ENCODE results near the gene PRSS57. TPM values are rescaled to one million over a fixed set of nuclear protein-coding genes. Genes with fewer than 3 reads are reported as not detected.

Gene PRSS57
- total and polyA plus RNA-seq, 2 of the 13 experiments (the other 11 are each of a cell fraction or from before 2014, with no cell fraction given) = 0.12 TPM; not detected in 1

GRCh38 chr19:739998-740715 lies 44.9 kb upstream of the PRSS57 start (continued):
- TF ChIP-seq PBX2 (CRISPR knock-in tag; IDR thresholded peaks at IDR 0.05) = no peak
- TF ChIP-seq ZEB1 (IDR thresholded peaks at IDR 0.05; ENCODE audit: insufficient replicate concordance, low read depth) = no peak
- TF ChIP-seq ZNF326 (CRISPR knock-in tag; IDR thresholded peaks at IDR 0.05; ENCODE audit: borderline replicate concordance) = no peak
- TF ChIP-seq ZNF331 (CRISPR knock-in tag; IDR thresholded peaks at IDR 0.05) = peak; percentile 13; the same call in 1 of the 2 replicates
- peak; percentile 63; the same call in 1 of the 2 replicates for TF ChIP-seq JUN (CRISPR knock-in tag; IDR thresholded peaks at IDR 0.05)
- 0 out of 2 replicates have a peak, but pooled peaks have one; percentile 54 for TF ChIP-seq ZNF451 (CRISPR knock-in tag; IDR thresholded peaks at IDR 0.05)
- TF ChIP-seq SOX5 (CRISPR knock-in tag; IDR thresholded peaks at IDR 0.05; ENCODE audit: borderline replicate concordance) = peak; percentile 96
- no peak for TF ChIP-seq SMYD3 (CRISPR knock-in tag; IDR thresholded peaks at IDR 0.05)
- TF ChIP-seq ZNF607 (CRISPR knock-in tag; IDR thresholded peaks at IDR 0.05; ENCODE audit: borderline replicate concordance) = no peak
- no peak for TF ChIP-seq TRIM24 (CRISPR knock-in tag; IDR thresholded peaks at IDR 0.05)
- no peak for TF ChIP-seq ZNF713 (CRISPR knock-in tag; IDR thresholded peaks at IDR 0.05)
- no peak for TF ChIP-seq MAFG (CRISPR knock-in tag; IDR thresholded peaks at IDR 0.05)
- TF ChIP-seq KDM5A (IDR thresholded peaks at IDR 0.05; ENCODE audit: borderline replicate concordance, low read length) = no peak
- TF ChIP-seq HOXD1 (CRISPR knock-in tag; IDR thresholded peaks at IDR 0.05) = peak; percentile 59; the same call in 1 of the 2 replicates
- TF ChIP-seq NCOA1 (CRISPR knock-in tag; IDR thresholded peaks at IDR 0.05) = no peak
- peak; percentile 88 for TF ChIP-seq ZNF510 (CRISPR knock-in tag; IDR thresholded peaks at IDR 0.05; ENCODE audit: low read depth)
- TF ChIP-seq SMC3 (IDR thresholded peaks at IDR 0.05; ENCODE audit: low read length) = no peak
- TF ChIP-seq ATAD3A (CRISPR knock-in tag; IDR thresholded peaks at IDR 0.05) = no peak
- TF ChIP-seq HMG20B (CRISPR knock-in tag; conservative IDR thresholded peaks at IDR 0.05) = no peak
- no peak for TF ChIP-seq MIER3 (CRISPR knock-in tag; IDR thresholded peaks at IDR 0.05; ENCODE audit: borderline replicate concordance)
- peak; percentile 51; the same call in 1 of the 2 replicates for TF ChIP-seq ZNF296 (CRISPR knock-in tag; conservative IDR thresholded peaks at IDR 0.05)
- TF ChIP-seq FLYWCH1 (CRISPR knock-in tag; IDR thresholded peaks at IDR 0.05) = no peak
- no peak for TF ChIP-seq ZBTB3 (CRISPR knock-in tag; IDR thresholded peaks at IDR 0.05; ENCODE audit: borderline replicate concordance, low read depth)
- TF ChIP-seq ZNF678 (CRISPR knock-in tag; IDR thresholded peaks at IDR 0.05) = peak; percentile 78; the same call in 1 of the 2 replicates
- peak; percentile 70; the same call in 1 of the 2 replicates for TF ChIP-seq BATF2 (CRISPR knock-in tag; IDR thresholded peaks at IDR 0.05)
- no peak for TF ChIP-seq SIX4 (CRISPR knock-in tag; IDR thresholded peaks at IDR 0.05)
- TF ChIP-seq RAD21 (CRISPR knock-in tag; IDR thresholded peaks at IDR 0.05) = no peak
- TF ChIP-seq SATB2 (CRISPR knock-in tag; IDR thresholded peaks at IDR 0.05) = no peak
- peak; percentile 52; the same call in 1 of the 2 replicates for TF ChIP-seq ZNF430 (CRISPR knock-in tag; IDR thresholded peaks at IDR 0.05)
- TF ChIP-seq ELF4 (CRISPR knock-in tag; IDR thresholded peaks at IDR 0.05; ENCODE audit: borderline replicate concordance) = no peak
- TF ChIP-seq ERF (CRISPR knock-in tag; IDR thresholded peaks at IDR 0.05) = peak; percentile 79; the same call in 1 of the 2 replicates
- peak; percentile 70 for TF ChIP-seq ZFP90 (CRISPR knock-in tag; IDR thresholded peaks at IDR 0.05; ENCODE audit: borderline replicate concordance)
- no peak for TF ChIP-seq ZSCAN12 (CRISPR knock-in tag; IDR thresholded peaks at IDR 0.05)

Measured in HepG2 (cell line).